Gastrocnemius medialis (tissue), 4 donors: ENCODE measurements around the gene GALNT17. TPM values are rescaled to one million over a fixed set of nuclear protein-coding genes. Genes with fewer than 3 reads are reported as not detected.

ENCODE experiments used
- ATAC-seq, 2 donors: fragments of 150-250 bp; one replicate each; pipeline ENCODE4 v1.9.1; 2016
- DNase-seq, 2 donors: peaks; one replicate each; pipeline ENCODE4 v3.0.0-alpha.2; 2019
- H3K27ac ChIP-seq, 4 donors: fragments of 200-600 bp; sonication (generic); 1 replicate in 1 of 4; 2 replicates in 3 of 4; pipeline ENCODE4 v1.5.1; 2016 to 2018; ENCODE audit warnings: mild to moderate bottlenecking in 2 of 4, moderate library complexity in 1 of 4
- H3K27me3 ChIP-seq, 3 donors: fragments of 200-600 bp; sonication (generic) in 2 of 3; 1 replicate in 1 of 3; 2 replicates in 2 of 3; pipeline versions ENCODE4 v1.5.1 to v1.6.0; 2016 to 2019; ENCODE audit warnings: mild to moderate bottlenecking in 1 of 3, moderate library complexity in 1 of 3
- H3K36me3 ChIP-seq, 2 donors: fragments of 200-600 bp; sonication (generic) in 1 of 2; one replicate each; pipeline ENCODE4 v1.5.1; 2017 to 2018
- H3K4me1 ChIP-seq, 2 donors: fragments of 200-600 bp; sonication (generic) in 1 of 2; one replicate each; pipeline ENCODE4 v1.5.1; 2016 to 2017; ENCODE audit warnings: mild to moderate bottlenecking in 2 of 2
- H3K4me3 ChIP-seq, 4 donors: fragments of 200-600 bp; sonication (generic) in 3 of 4; 1 replicate in 1 of 4; 2 replicates in 3 of 4; pipeline ENCODE4 v1.5.1; 2016 to 2019; ENCODE audit warnings: mild to moderate bottlenecking in 2 of 4
- H3K9me3 ChIP-seq, 3 donors: fragments of 200-600 bp; sonication (generic) in 2 of 3; 1 replicate in 1 of 3; 2 replicates in 2 of 3; pipeline ENCODE4 v1.5.1; 2016 to 2019
- CTCF ChIP-seq, 5 experiments: fragments of 450-650 bp in 3 of 5; fragments of 200-600 bp in 2 of 5; sonication (generic) in 2 of 5; IDR thresholded peaks in 4 of 5; conservative IDR thresholded peaks in 1 of 5; 1 replicate in 4 of 5; 2 replicates in 1 of 5; pipeline ENCODE4 v1.5.1; 2016 to 2019; ENCODE audit warnings: antibody characterized with exemption in 5 of 5, mild to moderate bottlenecking in 3 of 5, moderate library complexity in 3 of 5
- POLR2A ChIP-seq, 2 donors: fragments of 450-650 bp; IDR thresholded peaks; one replicate each; pipeline ENCODE4 v1.6.1; 2017; ENCODE audit warnings: antibody characterized with exemption in 2 of 2, mild to moderate bottlenecking in 2 of 2, moderate library complexity in 2 of 2
- in situ Hi-C, 4 donors: fragments of 200-750 bp; cut with MboI; loops; one replicate each; pipeline versions ENCODE4 v1.15.0 to v1.8.0; 2017; ENCODE audit warnings: low sequenced_read_pairs in 4 of 4
- intact Hi-C: fragments of 100-400 bp; cut with DNase I; formaldehyde crosslinking; loops from one replicate; pipeline ENCODE4 v1.15.1; 2023; ENCODE audit warnings: low total_unique reads
- total RNA-seq, 4 donors: library from RNA; depleted of rRNA; stranded (reverse); fragments of >200 nt; gene quantifications; one replicate each; pipeline versions ENCODE4 v1.1.0 to v1.2.3, GENCODE V29; 2016

The GALNT17 gene
- total RNA-seq, 4 donors from 2014 or later = 1.9 to 13.0 (median 12.3) TPM

DNA sequence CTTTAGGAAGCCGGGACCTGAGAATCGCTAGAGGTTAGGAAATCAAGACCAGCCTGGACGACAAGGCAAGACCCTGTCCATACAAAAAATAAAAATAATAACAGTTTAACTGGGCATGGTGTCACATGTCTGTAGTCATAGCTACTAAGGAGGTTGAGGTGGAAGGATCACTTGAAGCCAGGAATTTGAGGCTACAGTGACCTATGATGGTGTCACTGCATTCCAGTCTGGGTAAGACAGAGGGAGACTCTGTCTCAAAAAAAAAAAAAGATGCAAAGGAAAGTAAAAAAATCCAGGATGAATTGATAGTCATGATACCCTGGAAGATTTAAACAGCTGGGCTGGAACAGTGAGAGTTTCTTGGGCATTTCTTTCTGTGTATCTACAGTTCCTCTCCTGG is 463.2 kb downstream of the GALNT17 start:
- Histone ChIP-seq H3K4me3 (no peak overlapping the region), H3K36me3 (no peaks in the 10 kb centered on the region), H3K9me3 (no peaks in the 10 kb centered on the region), H3K27ac (no peak overlapping the region), H3K27me3 (no peaks in the 10 kb centered on the region), H3K4me1 (no peaks in the 10 kb centered on the region)
- DNase-seq = no peak
- intact Hi-C loops = no loop called here
- ATAC-seq = no peak
- TF ChIP-seq CTCF (IDR thresholded peaks at IDR 0.05 in 4 of 5, conservative IDR thresholded peaks at IDR 0.05 in 1 of 5) (no peak), POLR2A (IDR thresholded peaks at IDR 0.05) (no peak)
- in situ Hi-C loops = no loop called here

GRCh38 chr7:71598553-71598952 is 466.6 kb downstream of the GALNT17 start:
- in situ Hi-C loops (no loop called here), intact Hi-C loops (no loop called here)
- ATAC-seq = no peak

DNA sequence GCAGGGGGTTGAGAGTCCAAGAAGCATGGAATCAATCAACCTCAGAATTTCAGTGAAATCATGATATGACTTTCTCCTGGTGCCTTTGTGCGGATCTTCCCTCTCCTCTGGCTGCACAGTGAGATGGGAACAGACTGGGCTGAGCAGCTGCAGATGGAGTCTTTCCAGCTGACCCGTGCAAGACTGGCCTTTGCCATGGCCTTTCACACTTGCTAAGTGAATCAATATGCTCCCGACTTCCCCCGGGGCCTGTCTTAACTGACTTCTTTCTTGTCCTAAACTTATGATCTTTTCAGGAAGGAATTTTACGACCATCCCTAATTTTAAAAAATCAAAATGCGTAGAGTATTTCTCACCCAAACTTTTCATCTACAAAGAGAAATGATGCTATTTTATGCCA is 469.9 kb downstream of the GALNT17 start:
- TF ChIP-seq CTCF (IDR thresholded peaks at IDR 0.05 in 4 of 5, conservative IDR thresholded peaks at IDR 0.05 in 1 of 5) (no peak), POLR2A (IDR thresholded peaks at IDR 0.05) (no peak)
- intact Hi-C loops (no loop called here), in situ Hi-C loops (no loop called here)
- no peaks in the 10 kb centered on the region for H3K4me1 ChIP-seq
- no peaks in the 10 kb centered on the region for H3K36me3 ChIP-seq
- no peak for ATAC-seq
- H3K27ac ChIP-seq = no peak overlapping the region
- DNase-seq = no peak
- no peaks in the 10 kb centered on the region for H3K9me3 ChIP-seq
- H3K4me3 ChIP-seq = no peak overlapping the region
- H3K27me3 ChIP-seq = no peaks in the 10 kb centered on the region

More at GRCh38 chr7:71598553-71598952, 466.6 kb downstream of the GALNT17 start:
- H3K36me3 ChIP-seq = no peaks in the 10 kb centered on the region
- H3K9me3 ChIP-seq = no peaks in the 10 kb centered on the region
- TF ChIP-seq CTCF (IDR thresholded peaks at IDR 0.05 in 4 of 5, conservative IDR thresholded peaks at IDR 0.05 in 1 of 5) (no peak), POLR2A (IDR thresholded peaks at IDR 0.05) (no peak)
- no peak overlapping the region for H3K27ac ChIP-seq
- H3K4me3 ChIP-seq = no peak overlapping the region
- no peak for DNase-seq
- H3K27me3 ChIP-seq = no peaks in the 10 kb centered on the region
- no peaks in the 10 kb centered on the region for H3K4me1 ChIP-seq

- Histone ChIP-seq H3K9me3 (no peaks in the 10 kb centered on the region), H3K4me1 (no peaks in the 10 kb centered on the region), H3K36me3 (no peaks in the 10 kb centered on the region), H3K27me3 (no peaks in the 10 kb centered on the region), H3K4me3 (no peak overlapping the region), H3K27ac (no peak overlapping the region)
- in situ Hi-C loops = no loop called here
- no peak for ATAC-seq
- no peak for DNase-seq
- intact Hi-C loops = no loop called here
- TF ChIP-seq POLR2A (IDR thresholded peaks at IDR 0.05) (no peak), CTCF (IDR thresholded peaks at IDR 0.05 in 4 of 5, conservative IDR thresholded peaks at IDR 0.05 in 1 of 5) (no peak)
These were observed 473.0 kb downstream of the GALNT17 start for GRCh38 chr7:71604818-71605414.

GRCh38 chr7:71611986-71612385 is 480.0 kb downstream of the GALNT17 start:
- intact Hi-C loops (loop anchor here (10.0 kb wide), 2 partner anchors 477 to 897 kb away; partner anchors contain the start of gene GALNT17), in situ Hi-C loops (no loop called here)
- no peak for ATAC-seq
- no peak for DNase-seq
- Histone ChIP-seq H3K27me3 (no peaks in the 10 kb centered on the region), H3K27ac (no peak overlapping the region), H3K9me3 (no peaks in the 10 kb centered on the region), H3K4me1 (peaks cover 28 to 30% of the 10 kb centered on the region in 2 donors), H3K4me3 (no peak overlapping the region), H3K36me3 (no peaks in the 10 kb centered on the region)
- TF ChIP-seq CTCF (IDR thresholded peaks at IDR 0.05 in 4 of 5, conservative IDR thresholded peaks at IDR 0.05 in 1 of 5) = no peak
- TF ChIP-seq POLR2A (IDR thresholded peaks at IDR 0.05) = no peak
